HepG2 (cell line): ENCODE measurements around the gene BAHCC1. TPM values are rescaled to one million over a fixed set of nuclear protein-coding genes. Genes with fewer than 3 reads are reported as not detected.

Experiments
- HMG20A ChIP-seq: IDR thresholded peaks from 2 replicates; pipeline ENCODE4 v1.6.1; 2016; ENCODE audit warnings: borderline replicate concordance
- MXD4 ChIP-seq: IDR thresholded peaks from 2 replicates; pipeline ENCODE4 v1.6.1; 2016; ENCODE audit warnings: mild to moderate bottlenecking, missing biosample characterization, missing genetic modification reagents
- SRSF9 ChIP-seq: fragments of 200-400 bp; formaldehyde crosslinking; IDR thresholded peaks from 2 replicates; pipeline ENCODE4 v1.6.1; 2018; ENCODE audit warnings: borderline replicate concordance, mild to moderate bottlenecking, low read depth, low read length; ENCODE audit not compliant: insufficient read depth, poor library complexity, severe bottlenecking
- ZNF530 ChIP-seq: sonication (generic); formaldehyde crosslinking; IDR thresholded peaks from 2 replicates; pipeline ENCODE4 v1.5.0; 2020; ENCODE audit warnings: low read depth, mild to moderate bottlenecking, missing genetic modification reagents
- polyA plus RNA-seq, 8 experiments: library from polyadenylated mRNA; depleted of rRNA in 3 of 8; stranded (reverse) in 7 of 8; unstranded in 1 of 8; fragments of >200 nt; fragmentation: Illumina TruSeq in 4 of 8; extraction: Trizol in 4 of 8; gene quantifications; 2 replicates each; pipeline versions ENCODE4 v1.2.1 to v1.2.3, GENCODE V29; 2011 to 2016; ENCODE audit warnings: low read depth in 4 of 8, missing spikeins in 1 of 8, mixed read lengths in 1 of 8; ENCODE audit not compliant: insufficient read depth in 1 of 8
- total RNA-seq, 5 experiments: library from RNA; depleted of rRNA; stranded (reverse); fragments of >200 nt; fragmentation: Illumina TruSeq; extraction: Trizol; gene quantifications; 2 replicates each; pipeline ENCODE4 v1.2.3, GENCODE V29; 2016; ENCODE audit warnings: low read depth in 1 of 5
- TF ChIP-seq, protein P1 (sequence below), 2 experiments: fragments of 450-650 bp in 1 of 2; sonication (generic) in 1 of 2; formaldehyde crosslinking in 1 of 2; IDR thresholded peaks; 2 replicates each; pipeline versions ENCODE4 v1.6.1 to v1.8.0; 2016 to 2022; ENCODE audit warnings: antibody characterized with exemption in 1 of 2, mild to moderate bottlenecking in 1 of 2, missing genetic modification reagents in 1 of 2
- TF ChIP-seq, protein P2 (sequence below): sonication (generic); formaldehyde crosslinking; IDR thresholded peaks from 2 replicates; pipeline ENCODE4 v1.5.1; 2020; ENCODE audit warnings: mild to moderate bottlenecking, missing genetic modification reagents, moderate library complexity
- TF ChIP-seq, protein P3 (sequence below): sonication (generic); formaldehyde crosslinking; IDR thresholded peaks from 2 replicates; pipeline ENCODE4 v1.8.0; 2022; ENCODE audit warnings: mild to moderate bottlenecking, missing genetic modification reagents, moderate library complexity
- TF ChIP-seq, protein P4 (sequence below): sonication (generic); formaldehyde crosslinking; IDR thresholded peaks from 2 replicates; pipeline ENCODE4 v1.8.1; 2023; ENCODE audit warnings: missing genetic modification reagents, mild to moderate bottlenecking, borderline replicate concordance

Gene BAHCC1
- total and polyA plus RNA-seq, 2 of the 13 experiments (the other 11 are each of a cell fraction or from before 2014, with no cell fraction given) = 1.4 to 1.7 TPM

DNA sequence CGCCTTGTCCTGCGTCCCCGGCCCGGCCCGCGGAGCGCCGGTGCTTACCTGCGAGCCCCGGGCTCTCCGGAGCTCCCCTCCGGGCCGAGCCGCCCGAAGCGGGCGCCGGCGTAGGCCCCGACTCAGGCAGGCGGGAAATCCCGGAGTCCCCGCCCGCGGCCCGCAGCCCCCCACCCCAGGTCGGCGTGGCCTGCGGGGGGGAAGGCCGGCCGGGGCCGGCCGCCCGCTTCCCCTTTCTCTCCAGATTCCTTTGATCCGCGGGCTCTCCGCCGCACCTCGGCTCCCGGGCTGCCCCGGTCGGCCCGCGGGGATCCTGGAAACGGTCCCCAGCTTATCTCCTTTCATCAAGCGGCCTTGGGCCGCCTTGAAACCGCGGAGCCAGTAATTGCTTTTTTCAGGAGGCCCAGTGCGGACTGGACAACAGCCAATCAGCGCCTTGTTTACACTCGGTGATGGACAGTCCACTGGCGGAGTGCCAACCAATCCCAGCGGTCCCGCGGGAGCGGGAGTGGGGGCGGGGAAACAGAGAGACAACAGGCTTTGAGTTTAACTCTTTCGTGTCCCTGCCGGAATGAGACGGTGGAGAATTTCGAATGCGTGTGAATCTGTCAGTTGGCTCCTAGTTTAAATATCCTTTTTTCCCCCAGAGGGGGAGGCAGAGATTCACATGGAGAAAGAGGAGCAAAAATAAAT lies 1.4 kb upstream of the BAHCC1 start (continued):
- TF ChIP-seq, protein P1, sequence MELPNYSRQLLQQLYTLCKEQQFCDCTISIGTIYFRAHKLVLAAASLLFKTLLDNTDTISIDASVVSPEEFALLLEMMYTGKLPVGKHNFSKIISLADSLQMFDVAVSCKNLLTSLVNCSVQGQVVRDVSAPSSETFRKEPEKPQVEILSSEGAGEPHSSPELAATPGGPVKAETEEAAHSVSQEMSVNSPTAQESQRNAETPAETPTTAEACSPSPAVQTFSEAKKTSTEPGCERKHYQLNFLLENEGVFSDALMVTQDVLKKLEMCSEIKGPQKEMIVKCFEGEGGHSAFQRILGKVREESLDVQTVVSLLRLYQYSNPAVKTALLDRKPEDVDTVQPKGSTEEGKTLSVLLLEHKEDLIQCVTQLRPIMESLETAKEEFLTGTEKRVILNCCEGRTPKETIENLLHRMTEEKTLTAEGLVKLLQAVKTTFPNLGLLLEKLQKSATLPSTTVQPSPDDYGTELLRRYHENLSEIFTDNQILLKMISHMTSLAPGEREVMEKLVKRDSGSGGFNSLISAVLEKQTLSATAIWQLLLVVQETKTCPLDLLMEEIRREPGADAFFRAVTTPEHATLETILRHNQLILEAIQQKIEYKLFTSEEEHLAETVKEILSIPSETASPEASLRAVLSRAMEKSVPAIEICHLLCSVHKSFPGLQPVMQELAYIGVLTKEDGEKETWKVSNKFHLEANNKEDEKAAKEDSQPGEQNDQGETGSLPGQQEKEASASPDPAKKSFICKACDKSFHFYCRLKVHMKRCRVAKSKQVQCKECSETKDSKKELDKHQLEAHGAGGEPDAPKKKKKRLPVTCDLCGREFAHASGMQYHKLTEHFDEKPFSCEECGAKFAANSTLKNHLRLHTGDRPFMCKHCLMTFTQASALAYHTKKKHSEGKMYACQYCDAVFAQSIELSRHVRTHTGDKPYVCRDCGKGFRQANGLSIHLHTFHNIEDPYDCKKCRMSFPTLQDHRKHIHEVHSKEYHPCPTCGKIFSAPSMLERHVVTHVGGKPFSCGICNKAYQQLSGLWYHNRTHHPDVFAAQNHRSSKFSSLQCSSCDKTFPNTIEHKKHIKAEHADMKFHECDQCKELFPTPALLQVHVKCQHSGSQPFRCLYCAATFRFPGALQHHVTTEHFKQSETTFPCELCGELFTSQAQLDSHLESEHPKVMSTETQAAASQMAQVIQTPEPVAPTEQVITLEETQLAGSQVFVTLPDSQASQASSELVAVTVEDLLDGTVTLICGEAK (IDR thresholded peaks at IDR 0.05) = no peak
- TF ChIP-seq, protein P1 (CRISPR knock-in tag; IDR thresholded peaks at IDR 0.05) = peak; percentile 66; the same call in 1 of the 2 replicates
- peak; percentile 73; the same call in 1 of the 2 replicates for TF ChIP-seq HMG20A (CRISPR knock-in tag)
- TF ChIP-seq, protein P2, sequence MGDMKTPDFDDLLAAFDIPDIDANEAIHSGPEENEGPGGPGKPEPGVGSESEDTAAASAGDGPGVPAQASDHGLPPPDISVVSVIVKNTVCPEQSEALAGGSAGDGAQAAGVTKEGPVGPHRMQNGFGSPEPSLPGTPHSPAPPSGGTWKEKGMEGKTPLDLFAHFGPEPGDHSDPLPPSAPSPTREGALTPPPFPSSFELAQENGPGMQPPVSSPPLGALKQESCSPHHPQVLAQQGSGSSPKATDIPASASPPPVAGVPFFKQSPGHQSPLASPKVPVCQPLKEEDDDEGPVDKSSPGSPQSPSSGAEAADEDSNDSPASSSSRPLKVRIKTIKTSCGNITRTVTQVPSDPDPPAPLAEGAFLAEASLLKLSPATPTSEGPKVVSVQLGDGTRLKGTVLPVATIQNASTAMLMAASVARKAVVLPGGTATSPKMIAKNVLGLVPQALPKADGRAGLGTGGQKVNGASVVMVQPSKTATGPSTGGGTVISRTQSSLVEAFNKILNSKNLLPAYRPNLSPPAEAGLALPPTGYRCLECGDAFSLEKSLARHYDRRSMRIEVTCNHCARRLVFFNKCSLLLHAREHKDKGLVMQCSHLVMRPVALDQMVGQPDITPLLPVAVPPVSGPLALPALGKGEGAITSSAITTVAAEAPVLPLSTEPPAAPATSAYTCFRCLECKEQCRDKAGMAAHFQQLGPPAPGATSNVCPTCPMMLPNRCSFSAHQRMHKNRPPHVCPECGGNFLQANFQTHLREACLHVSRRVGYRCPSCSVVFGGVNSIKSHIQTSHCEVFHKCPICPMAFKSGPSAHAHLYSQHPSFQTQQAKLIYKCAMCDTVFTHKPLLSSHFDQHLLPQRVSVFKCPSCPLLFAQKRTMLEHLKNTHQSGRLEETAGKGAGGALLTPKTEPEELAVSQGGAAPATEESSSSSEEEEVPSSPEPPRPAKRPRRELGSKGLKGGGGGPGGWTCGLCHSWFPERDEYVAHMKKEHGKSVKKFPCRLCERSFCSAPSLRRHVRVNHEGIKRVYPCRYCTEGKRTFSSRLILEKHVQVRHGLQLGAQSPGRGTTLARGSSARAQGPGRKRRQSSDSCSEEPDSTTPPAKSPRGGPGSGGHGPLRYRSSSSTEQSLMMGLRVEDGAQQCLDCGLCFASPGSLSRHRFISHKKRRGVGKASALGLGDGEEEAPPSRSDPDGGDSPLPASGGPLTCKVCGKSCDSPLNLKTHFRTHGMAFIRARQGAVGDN (CRISPR knock-in tag) = peak; percentile 62
- TF ChIP-seq, protein P3, sequence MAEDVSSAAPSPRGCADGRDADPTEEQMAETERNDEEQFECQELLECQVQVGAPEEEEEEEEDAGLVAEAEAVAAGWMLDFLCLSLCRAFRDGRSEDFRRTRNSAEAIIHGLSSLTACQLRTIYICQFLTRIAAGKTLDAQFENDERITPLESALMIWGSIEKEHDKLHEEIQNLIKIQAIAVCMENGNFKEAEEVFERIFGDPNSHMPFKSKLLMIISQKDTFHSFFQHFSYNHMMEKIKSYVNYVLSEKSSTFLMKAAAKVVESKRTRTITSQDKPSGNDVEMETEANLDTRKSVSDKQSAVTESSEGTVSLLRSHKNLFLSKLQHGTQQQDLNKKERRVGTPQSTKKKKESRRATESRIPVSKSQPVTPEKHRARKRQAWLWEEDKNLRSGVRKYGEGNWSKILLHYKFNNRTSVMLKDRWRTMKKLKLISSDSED (CRISPR knock-in tag) = no peak
- TF ChIP-seq, protein P4, sequence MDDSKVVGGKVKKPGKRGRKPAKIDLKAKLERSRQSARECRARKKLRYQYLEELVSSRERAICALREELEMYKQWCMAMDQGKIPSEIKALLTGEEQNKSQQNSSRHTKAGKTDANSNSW = no peak
- peak; percentile 64; the same call in 1 of the 2 replicates for TF ChIP-seq MXD4 (CRISPR knock-in tag)
- TF ChIP-seq ZNF530 = no peak
- TF ChIP-seq SRSF9 = no peak
